WERI-Rb-1 (cell line): ENCODE data around the gene FBXW11.

Experiments used
- DNase-seq: peaks from one replicate; pipeline ENCODE4 v3.0.0-alpha.2; 2020
- H3K27ac ChIP-seq: fragments of 250-450 bp; sonication (Bioruptor Pico); 2 replicates; pipeline ENCODE4 v1.5.1; 2020; ENCODE audit warnings: mild to moderate bottlenecking, moderate library complexity
- H3K27me3 ChIP-seq: fragments of 250-450 bp; sonication (Bioruptor Pico); 2 replicates; pipeline ENCODE4 v1.5.1; 2021; ENCODE audit warnings: mild to moderate bottlenecking, low read depth, moderate library complexity; ENCODE audit not compliant: insufficient read depth, severe bottlenecking
- H3K36me3 ChIP-seq: fragments of 250-450 bp; sonication (Bioruptor Pico); 2 replicates; pipeline ENCODE4 v1.5.1; 2020; ENCODE audit warnings: mild to moderate bottlenecking, moderate library complexity
- H3K4me3 ChIP-seq: 2 replicates; pipeline ENCODE4 v1.5.1; 2011; ENCODE audit warnings: low read depth, mild to moderate bottlenecking, control low read depth, low read length
- H3K9me3 ChIP-seq: fragments of 250-450 bp; sonication (Bioruptor Pico); 2 replicates; pipeline ENCODE4 v1.5.1; 2021; ENCODE audit warnings: mild to moderate bottlenecking, moderate library complexity; ENCODE audit not compliant: severe bottlenecking
- CTCF ChIP-seq: IDR thresholded peaks from 2 replicates; pipeline ENCODE4 v1.5.1; 2011; ENCODE audit warnings: low read depth, mild to moderate bottlenecking, control low read depth, inconsistent platforms, low read length

Gene FBXW11

GRCh38 chr5:171837522-171837921 lies 168.9 kb downstream of the FBXW11 start:
- H3K27ac ChIP-seq = no peak overlapping the region
- H3K4me3 ChIP-seq = no peak overlapping the region
- peaks cover 2% of the 10 kb centered on the region for H3K9me3 ChIP-seq
- TF ChIP-seq CTCF = no peak
- H3K27me3 ChIP-seq = no peaks in the 10 kb centered on the region
- DNase-seq = no peak
- no peaks in the 10 kb centered on the region for H3K36me3 ChIP-seq

GRCh38 chr5:171835066-171835465 lies 171.4 kb downstream of the FBXW11 start:
- TF ChIP-seq CTCF = no peak
- Histone ChIP-seq H3K27me3 (no peaks in the 10 kb centered on the region), H3K36me3 (no peaks in the 10 kb centered on the region), H3K9me3 (peaks cover 2% of the 10 kb centered on the region), H3K27ac (no peak overlapping the region), H3K4me3 (no peak overlapping the region)
- no peak for DNase-seq

- TF ChIP-seq CTCF = no peak
Measured at GRCh38 chr5:171834461-171834860, 172.0 kb downstream of the FBXW11 start.

GRCh38 chr5:171832775-171833174 lies 173.7 kb downstream of the FBXW11 start:
- Histone ChIP-seq H3K4me3 (no peak overlapping the region), H3K27ac (no peak overlapping the region), H3K9me3 (no peaks in the 10 kb centered on the region), H3K27me3 (no peaks in the 10 kb centered on the region), H3K36me3 (no peaks in the 10 kb centered on the region)
- TF ChIP-seq CTCF = no peak
- no peak for DNase-seq

More at GRCh38 chr5:171834461-171834860, 172.0 kb downstream of the FBXW11 start:
- Histone ChIP-seq H3K9me3 (no peaks in the 10 kb centered on the region), H3K36me3 (no peaks in the 10 kb centered on the region), H3K4me3 (no peak overlapping the region), H3K27ac (no peak overlapping the region), H3K27me3 (no peaks in the 10 kb centered on the region)
- DNase-seq = no peak

- Histone ChIP-seq H3K27ac (no peak overlapping the region), H3K36me3 (no peaks in the 10 kb centered on the region), H3K9me3 (no peaks in the 10 kb centered on the region), H3K4me3 (no peak overlapping the region), H3K27me3 (peaks cover 8% of the 10 kb centered on the region)
- TF ChIP-seq CTCF = no peak
- DNase-seq = no peak
Measured at GRCh38 chr5:171830686-171831085, 175.8 kb downstream of the FBXW11 start.

- Histone ChIP-seq H3K4me3 (no peak overlapping the region), H3K27me3 (peaks cover 17% of the 10 kb centered on the region), H3K27ac (no peak overlapping the region), H3K9me3 (no peaks in the 10 kb centered on the region), H3K36me3 (no peaks in the 10 kb centered on the region)
- TF ChIP-seq CTCF = no peak
- no peak for DNase-seq
Measured at GRCh38 chr5:171827162-171827561, 179.3 kb downstream of the FBXW11 start.
